ENCODE measurements around the gene USP49.
"Not testable (repeated sequence)": the region's sequence is repeated elsewhere in the genome, so short reads cannot be mapped to it uniquely, and the experiment has no call there.

The USP49 gene

DNA sequence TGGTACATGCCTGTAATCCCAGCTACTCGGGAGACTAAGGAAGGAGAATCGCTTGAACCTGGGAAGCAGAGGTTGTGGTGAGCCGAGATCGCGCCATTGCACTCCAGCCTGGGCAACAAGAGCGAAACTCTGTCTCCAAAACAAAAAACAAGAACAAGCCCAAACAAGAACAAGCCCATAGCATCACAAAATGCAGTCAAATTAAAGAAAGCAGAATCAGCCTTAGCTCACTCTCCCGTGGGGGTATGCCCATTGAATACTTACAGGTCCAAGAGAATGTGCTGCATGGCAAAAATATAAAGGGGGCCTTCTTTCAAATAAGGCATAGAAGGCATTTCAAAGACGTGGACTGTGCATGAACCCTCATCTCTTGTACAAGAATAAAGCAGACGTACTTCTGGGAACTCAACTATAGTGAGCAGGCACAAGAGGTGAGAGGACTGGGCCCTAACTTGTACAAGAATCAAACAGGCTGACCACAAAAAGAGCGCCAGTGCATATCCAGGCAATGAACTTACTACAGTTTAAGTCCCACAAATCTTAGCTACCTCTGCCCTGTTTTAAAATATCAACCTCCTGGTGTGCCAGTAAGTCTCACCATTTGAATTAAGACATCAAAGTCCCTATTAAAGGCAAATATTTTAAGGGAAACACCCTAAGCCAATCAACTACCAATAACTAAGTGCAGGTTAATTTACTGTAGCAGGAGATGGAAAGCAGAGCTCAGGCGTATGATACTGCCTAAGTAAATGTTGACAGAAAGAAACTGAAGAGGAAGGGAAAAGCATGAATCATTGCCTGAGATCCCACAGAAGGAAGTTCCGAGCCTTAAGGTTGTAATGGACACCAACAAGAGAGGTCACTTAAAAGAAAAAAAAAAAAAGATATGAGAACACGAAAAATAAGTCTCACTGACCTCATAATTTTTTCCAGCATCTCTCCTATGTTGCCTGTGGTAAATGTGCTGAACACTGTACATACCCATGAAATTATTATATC, 70.3 kb downstream of the USP49 start:
- Histone ChIP-seq H3K27ac (no peak overlapping the region), H3K4me3 (no peak overlapping the region)

DNA sequence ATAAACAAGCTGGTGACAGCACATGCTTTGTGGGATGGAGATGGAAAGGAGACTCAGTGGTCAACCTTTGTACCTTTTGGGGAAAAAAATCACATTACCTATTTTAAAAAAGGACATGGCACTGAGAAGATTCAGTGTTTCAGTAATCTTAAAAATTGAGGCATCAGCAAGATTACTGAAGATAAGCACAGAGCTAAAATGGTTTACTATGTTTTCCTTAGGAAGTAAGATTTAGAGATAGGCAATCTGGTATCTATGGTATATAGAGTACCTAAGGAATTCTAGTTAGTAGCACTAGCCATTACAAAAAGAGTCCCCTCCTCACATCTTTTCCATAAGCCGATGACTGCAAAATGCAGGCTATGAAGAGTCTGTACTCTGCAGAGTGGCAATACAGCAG, 72.0 kb downstream of the USP49 start:
- no peak overlapping the region for H3K4me3 ChIP-seq
- no peak overlapping the region for H3K27ac ChIP-seq

DNA sequence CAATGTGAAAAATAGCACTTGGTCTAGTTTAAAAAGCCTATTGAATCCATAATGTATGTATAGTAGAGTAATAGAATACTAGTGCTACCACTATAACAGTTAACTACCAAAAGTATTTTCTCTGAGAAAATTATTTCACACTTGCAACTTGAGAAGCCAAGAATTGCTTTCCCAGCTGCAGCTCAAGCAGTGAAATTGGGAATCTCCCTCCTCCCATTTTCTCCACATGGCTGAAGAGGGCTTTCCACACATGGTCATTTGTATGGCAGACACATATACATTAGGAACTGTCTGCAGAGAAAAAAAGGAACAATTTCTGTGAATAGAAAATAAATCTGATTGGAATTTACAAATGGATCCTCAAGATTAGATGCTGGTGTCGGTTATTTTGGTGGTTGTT, 73.2 kb downstream of the USP49 start:
- Histone ChIP-seq H3K27ac (no peak overlapping the region), H3K4me3 (no peak overlapping the region)

DNA sequence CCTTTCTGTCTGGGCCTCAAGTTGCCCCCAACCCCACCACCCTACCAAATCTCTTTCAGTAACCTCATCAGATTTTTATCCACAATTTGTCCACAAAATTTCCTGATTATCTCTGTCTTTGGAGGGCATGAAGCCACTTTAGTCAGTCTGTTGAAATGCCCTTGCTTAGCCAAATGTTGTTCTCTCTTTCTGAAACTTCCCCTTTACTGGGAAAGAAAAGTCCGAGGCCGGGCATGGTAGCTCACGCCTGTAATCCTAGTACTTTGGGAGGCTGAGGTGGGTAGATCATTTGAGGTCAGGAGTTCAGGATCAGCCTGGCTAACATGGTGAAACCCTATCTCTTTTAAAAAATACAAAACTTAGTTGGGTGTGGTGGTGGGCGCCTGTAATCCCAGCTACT, 73.9 kb downstream of the USP49 start:
- Histone ChIP-seq H3K4me3 (no peak overlapping the region), H3K27ac (no peak overlapping the region)

DNA sequence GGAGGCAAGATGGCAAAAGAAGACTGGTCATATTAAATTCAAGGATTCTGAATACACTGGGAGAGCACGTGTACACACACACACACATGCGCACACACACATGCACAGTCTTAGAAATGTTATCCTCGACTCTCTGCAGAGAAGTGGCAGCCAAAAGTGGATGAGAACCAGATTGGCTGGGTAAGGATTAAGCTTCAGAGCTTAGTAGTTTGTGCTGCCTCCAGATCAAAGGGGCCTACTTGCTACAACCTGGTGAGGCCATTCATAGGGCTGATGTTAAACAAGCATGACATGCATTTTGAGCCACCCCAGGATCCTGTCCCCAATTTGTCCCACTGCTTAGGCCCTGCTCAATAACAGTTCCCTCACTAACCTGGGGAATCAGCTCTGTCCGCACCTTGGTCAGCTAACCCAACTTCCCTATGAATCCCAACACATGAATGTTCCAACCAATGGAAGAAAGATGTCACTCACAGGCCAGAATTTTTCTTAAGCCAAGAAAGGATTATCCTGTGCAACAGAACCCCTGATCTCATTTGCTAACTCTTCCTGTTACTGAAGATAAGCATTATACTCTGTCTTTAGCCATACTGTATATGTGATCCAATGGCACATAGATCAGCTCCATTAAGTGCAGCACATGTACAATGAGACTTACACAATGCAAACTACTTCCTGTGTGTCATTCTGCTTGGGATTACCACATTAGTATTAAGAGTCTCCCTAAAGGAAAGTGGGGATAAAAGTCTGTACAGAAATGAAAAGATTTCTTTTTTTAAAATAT, 76.7 kb downstream of the USP49 start:
- no peak overlapping the region for H3K4me3 ChIP-seq
- H3K27ac ChIP-seq = no peak overlapping the region

DNA sequence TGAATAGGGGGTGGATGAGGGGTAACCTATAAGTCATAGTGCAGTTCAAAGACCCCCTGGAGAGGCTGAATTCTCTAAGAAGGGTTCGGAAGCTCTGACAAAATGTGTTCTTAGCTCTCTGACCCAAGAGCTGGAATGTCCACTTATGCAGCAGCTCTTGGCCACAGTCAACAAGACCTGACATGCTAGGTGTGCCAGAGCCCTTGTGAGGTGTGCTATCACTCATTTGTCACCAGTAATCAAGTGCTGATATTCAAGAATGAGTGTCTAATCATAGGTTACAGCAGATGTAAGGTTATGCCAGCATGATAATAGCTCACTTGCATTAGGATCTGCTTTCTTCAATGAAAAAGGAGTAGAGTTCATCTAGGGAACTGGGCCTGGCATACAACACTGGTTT, 79.6 kb downstream of the USP49 start:
- Histone ChIP-seq H3K4me3 (no peak overlapping the region), H3K27ac (no peak overlapping the region)

DNA sequence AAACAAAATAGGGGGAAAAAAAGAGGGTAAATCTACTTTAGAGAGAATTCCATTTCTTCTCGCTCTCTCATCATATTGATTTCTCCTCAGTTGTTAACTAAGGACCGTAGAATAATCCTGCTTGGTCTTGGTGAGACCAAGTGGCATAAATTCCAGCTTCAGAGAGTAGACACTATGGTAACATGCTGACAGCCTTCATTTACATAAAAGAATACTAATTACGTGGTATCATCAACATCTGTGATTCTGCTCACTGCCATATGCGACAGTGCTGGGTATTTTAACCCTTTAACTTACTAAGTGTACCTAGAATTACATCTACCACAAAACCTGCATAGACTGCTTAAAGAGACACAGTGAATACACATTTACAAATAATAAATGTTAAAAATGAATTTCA, 80.5 kb downstream of the USP49 start:
- no peak overlapping the region for H3K27ac ChIP-seq
- H3K4me3 ChIP-seq = no peak overlapping the region

DNA sequence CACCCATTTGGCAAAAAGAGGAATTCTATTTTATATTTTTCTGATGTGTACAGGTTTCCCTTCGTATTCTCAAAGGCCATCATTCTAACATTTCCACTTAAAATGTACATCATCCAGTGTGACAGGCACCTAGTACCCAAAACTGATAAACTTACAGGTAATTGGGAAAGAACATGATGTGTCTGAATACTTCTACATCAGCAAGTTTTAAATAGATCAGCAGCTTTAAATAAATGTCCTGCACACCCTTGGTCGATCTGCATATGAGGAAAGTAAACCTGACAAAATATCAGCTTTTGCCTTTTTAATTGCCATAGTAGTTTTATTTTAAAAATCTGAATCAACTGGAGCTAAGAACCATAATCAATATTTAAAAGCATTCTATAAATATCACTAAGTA, 81.2 kb downstream of the USP49 start:
- Histone ChIP-seq H3K4me3 (no peak overlapping the region), H3K27ac (no peak overlapping the region)

DNA sequence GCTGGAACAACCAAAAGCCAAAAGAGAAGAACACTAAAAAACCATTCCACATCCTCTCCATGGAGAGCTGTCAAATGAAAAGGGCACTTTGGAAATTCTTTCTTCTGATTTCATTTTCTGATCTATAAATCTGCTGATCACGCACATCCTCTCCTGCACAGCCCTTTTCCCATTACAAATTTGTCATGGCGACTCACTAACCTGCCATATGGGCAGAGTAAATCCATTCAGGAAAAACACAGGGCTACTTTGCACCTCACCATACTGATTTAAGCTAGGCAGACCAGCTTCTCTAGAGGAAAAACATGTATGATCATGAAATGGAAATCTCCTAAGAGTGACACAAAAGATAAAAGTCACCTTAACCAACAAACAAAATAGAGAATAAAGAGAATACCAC, 81.7 kb downstream of the USP49 start:
- Histone ChIP-seq H3K27ac (no peak overlapping the region), H3K4me3 (no peak overlapping the region)

DNA sequence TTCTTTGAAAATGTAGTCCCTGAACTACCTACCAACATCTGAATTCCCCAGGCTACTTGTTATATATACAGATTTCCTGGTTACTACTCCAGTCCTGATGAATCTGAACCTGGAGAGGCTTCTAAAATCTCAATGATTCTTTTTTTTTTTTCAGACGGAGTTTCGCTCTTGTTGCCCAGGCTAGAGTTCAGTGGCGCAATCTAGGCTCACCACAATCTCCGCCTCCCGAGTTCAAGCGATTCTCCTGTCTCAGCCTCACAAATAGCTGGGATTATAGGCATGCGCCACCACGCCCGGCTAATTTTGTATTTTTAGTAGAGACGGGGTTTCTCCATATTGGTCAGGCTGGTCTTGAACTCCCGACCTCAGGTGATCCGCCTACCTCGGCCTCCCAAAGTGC, 83.2 kb downstream of the USP49 start:
- not testable (repeated sequence) for H3K4me3 ChIP-seq, H3K27ac ChIP-seq

DNA sequence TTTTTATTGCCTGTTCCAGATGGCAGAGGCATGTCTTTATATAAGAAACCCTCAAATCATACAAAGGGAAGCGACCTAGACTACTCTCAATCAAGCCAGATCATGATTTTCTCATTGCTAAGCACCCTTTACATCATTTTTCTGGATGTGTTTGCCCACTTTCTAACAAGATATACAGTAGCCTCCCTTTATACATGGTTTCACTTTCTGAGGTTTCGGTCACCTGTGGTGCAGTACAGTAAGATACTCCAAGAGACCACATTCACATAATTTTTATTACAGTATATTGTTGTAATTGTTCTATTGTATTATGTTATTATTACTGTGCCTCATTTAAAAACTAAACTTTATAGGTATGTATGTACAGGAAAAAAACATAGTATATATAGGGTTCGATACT, 84.1 kb downstream of the USP49 start:
- no peak overlapping the region for H3K4me3 ChIP-seq
- no peak overlapping the region for H3K27ac ChIP-seq

DNA sequence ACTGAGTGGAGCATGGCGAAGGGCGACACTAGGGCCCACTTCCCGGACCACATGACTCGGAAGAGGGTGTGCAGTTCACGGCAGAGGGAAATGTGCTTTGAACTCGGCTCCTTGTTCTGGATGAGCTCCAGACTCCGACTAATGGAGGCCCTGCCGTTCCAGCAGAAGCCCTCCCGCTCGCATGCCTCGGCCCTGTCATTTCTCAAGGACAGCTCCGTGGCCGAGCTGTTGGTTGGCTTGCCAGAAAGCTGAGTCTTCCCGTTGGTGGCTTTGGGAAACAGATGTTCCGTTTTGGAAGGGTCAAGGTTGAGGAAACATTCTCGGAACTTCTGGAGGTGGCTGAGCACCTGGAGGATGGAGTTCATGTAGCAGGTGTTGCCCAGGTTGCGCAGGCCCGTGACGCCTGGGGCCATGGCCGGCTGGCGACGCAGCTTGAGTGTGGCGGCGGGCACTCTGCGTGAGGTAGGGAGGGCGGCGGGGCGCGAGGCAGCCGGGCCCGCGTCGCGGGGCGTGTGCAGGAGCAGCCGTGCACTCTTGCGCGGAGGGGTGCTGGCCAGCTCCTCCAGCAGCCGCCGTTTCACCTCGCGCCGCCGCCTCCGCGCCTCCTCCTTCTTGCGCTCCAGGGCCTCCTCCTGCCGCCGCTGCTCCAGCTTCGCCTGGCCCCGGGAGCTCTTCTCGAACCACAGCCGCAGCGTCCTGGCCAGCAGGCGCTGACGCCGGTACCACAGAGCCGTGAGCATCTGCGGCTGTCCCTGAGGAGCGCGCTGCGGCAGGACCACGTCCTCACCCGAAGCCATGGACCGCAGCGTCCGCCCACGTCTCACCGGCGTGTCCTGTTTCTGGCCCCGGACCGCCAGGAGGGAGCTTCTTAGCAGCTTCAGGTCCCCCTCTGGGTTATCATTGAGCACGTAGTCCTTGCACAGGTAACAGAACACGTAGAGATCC, 89.1 kb downstream of the USP49 start:
- Histone ChIP-seq H3K4me3 (no peak overlapping the region), H3K27ac (no peak overlapping the region)

DNA sequence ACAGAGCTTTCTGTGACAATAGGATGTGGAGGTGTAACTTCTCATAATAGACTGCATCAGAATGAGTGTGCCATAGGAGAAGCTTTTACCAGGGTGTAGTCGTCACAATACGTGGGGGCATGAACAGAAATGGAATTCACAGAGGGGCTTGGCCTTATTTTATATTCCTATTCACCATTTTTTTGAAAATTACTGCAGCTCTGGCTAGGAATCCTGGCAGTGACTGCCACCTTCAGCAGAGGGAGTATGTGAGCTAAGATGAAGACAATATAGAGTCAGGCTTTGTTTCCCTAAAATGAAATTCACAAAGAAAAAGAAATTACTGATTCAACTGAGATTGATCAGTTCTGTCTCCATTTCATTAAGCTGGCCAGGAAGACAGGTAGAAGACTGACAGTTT, 93.8 kb downstream of the USP49 start:
- Histone ChIP-seq H3K27ac (no peak overlapping the region), H3K4me3 (no peak overlapping the region)

DNA sequence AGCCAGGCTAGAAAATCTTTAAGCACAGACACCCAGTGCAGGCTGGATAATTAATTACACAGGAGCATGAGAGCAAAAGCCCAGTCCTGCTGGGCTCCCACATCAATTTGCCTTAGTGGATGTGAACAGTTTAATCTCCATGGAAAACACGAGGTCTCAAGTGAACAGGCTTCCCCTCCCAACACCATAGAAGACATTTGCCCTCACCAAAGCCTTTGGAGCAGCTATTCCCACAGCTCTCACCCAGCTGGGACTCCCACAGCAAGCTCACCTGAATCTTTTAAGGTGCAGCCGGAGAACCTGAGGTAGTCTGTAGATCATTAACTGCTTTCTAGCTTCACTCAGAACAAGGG, 95.6 kb downstream of the USP49 start:
- H3K27ac ChIP-seq = no peak overlapping the region

DNA sequence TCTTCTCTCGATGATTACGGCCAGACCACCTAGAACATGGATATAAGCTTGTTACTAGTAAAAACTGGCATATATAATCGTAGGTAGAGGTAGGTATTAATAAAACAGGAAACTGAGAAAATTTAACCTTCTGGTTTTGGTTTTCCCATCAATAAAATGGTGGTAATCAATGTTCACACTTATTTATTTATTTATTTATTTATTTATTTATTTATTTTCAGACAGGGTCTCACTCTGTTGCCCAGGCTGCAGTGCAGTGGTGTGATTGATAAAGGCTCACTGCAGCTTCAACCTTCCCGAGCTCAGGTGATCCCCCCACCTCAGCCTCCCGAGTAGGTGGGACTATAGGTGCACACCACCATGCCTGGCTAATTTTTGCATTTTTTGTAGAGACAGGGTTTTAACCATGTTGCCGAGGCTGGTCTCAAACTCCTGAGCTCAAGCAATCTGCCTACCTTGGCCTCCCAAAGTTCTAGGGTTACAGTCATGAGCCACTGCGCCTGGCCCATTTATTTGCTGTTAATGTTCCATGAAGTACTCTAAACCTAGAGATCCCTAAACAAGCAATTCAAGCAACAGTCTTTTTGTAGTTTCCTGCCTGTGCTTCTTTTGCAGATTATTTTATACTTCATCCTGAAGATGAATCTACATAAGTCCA, 96.1 kb downstream of the USP49 start:
- Histone ChIP-seq H3K4me3 (no peak overlapping the region), H3K27ac (no peak overlapping the region)

More for the DNA sequence above, 95.6 kb downstream of the USP49 start:
- no peak overlapping the region for H3K4me3 ChIP-seq

DNA sequence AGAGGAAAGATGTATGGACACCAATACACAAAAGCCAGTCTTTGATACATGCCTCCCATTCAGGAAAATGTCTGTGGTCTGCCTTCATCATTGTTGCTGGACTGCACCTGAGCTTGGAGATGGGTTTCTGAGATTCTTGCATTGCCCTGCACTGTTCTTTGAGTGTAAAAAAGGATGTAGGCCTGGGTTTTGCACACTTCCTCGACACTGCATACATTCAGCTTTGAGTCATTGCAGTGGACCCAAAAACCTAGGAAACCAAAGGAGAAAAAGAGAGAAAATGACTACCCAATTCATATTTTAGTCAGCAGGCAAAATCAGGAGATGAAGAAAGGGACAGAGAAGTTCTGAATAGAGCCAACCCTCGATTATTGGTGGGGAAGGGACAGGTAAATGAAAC, 98.7 kb downstream of the USP49 start:
- Histone ChIP-seq H3K4me3 (no peak overlapping the region), H3K27ac (no peak overlapping the region)

DNA sequence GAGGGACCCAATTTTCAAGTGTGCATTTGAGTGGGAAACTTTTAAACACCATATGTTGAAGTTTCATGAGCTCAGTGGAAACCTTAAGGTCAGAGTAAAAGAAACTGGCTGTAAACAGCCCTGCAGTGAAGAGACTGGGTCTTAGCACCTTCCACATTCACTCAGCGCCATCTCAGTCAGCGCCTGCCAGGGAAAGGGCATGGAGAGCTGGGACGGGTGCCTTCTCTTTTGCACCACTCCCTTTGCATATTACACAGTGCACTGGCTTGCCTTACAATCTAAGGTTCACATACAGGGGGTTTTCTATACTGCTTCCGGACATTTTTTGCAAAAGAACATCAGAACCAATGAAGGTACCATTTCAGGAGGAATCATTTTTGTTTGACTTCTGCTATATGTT, 103.2 kb downstream of the USP49 start:
- H3K4me3 ChIP-seq = no peak overlapping the region
- H3K27ac ChIP-seq = no peak overlapping the region

DNA sequence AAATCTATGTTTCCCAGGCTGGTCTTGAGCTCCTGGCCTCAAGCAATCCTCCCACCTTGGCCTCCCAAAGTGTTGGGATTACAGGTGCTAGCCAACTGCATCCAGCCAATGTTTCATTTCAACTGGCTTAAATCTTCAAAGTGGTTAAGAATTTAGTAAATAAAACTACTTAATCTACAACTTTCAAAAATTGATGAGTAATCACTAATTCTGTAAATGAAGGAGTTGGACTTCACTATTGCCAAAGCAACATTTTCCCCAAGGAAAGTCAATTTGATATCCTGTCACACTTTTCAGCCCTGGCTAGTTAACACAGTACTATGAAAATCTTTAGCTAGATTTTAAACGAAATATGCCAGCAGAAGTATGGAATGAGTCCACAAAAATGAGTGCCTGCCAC, 103.9 kb downstream of the USP49 start:
- Histone ChIP-seq H3K27ac (no peak overlapping the region), H3K4me3 (no peak overlapping the region)

DNA sequence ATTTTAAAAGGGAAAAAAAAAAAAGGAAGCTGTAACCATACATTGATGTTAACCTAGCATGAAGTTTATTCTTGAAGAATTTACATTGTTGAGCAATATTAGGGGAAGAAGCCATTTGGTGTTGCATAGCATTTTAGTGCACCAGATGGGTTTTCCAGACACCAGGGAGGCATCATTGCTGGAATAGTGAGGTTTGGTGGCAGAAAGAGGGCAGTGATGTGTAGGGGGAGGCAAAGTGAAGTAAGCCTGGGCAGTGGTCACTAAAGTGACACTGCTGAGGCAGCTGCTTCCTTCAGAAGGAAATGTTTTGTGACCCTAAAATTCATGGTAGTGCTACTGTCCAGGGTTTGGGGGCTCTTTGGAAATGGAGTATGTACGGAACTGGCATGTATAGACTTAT, 105.1 kb downstream of the USP49 start:
- Histone ChIP-seq H3K4me3 (no peak overlapping the region), H3K27ac (no peak overlapping the region)

DNA sequence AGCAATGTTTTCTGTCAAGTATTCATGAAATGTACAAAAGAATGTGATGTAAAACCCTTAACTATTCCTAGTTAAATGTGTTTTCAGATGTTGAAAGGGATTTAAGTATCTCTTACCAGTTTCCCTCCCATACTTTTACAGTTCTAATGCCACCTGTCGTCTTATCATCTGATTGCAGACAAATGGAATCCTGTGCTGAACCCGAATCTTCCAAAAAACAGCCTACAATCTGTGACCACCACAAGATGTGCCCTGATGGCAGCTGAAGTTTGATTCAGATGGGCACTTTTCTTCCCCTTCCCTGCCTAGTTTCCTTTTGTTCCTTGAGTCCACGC, 105.8 kb downstream of the USP49 start:
- H3K27ac ChIP-seq = no peak overlapping the region
- H3K4me3 ChIP-seq = no peak overlapping the region
